Neutrophil (primary cell): ENCODE results near the gene LRRC8E.

Source experiments
- H3K27ac ChIP-seq: fragments of 200-600 bp; sonication (generic); 2 replicates; pipeline ENCODE4 v1.5.1; 2016; ENCODE audit warnings: mild to moderate bottlenecking, moderate library complexity
- H3K27me3 ChIP-seq: fragments of 200-600 bp; sonication (generic); 2 replicates; pipeline ENCODE4 v1.6.0; 2016; ENCODE audit warnings: mild to moderate bottlenecking
- H3K36me3 ChIP-seq: fragments of 200-600 bp; sonication (generic); 2 replicates; pipeline ENCODE4 v1.5.1; 2017
- H3K4me1 ChIP-seq, 2 experiments: fragments of 200-600 bp in 1 of 2; sonication (generic) in 1 of 2; 1 replicate in 1 of 2; 2 replicates in 1 of 2; pipeline versions ENCODE4 v1.5.1 to v1.6.1; 2013 to 2016; ENCODE audit warnings: low read depth in 1 of 2, low read length in 1 of 2, mild to moderate bottlenecking in 1 of 2, moderate library complexity in 1 of 2; ENCODE audit not compliant: control insufficient read depth in 1 of 2, insufficient read depth in 1 of 2
- H3K4me3 ChIP-seq, 2 experiments: fragments of 200-600 bp in 1 of 2; sonication (generic) in 1 of 2; 1 replicate in 1 of 2; 2 replicates in 1 of 2; pipeline ENCODE4 v1.5.1; 2013 to 2016; ENCODE audit warnings: low read depth in 1 of 2, low read length in 1 of 2, mild to moderate bottlenecking in 1 of 2, moderate library complexity in 1 of 2
- H3K9me3 ChIP-seq: fragments of 200-600 bp; sonication (generic); 2 replicates; pipeline ENCODE4 v1.5.1; 2016
- TF ChIP-seq, protein P1 (sequence below): fragments of 200-600 bp; sonication (generic); IDR thresholded peaks from 2 replicates; pipeline ENCODE4 v1.5.1; 2016; ENCODE audit warnings: antibody characterized with exemption

LRRC8E gene

DNA sequence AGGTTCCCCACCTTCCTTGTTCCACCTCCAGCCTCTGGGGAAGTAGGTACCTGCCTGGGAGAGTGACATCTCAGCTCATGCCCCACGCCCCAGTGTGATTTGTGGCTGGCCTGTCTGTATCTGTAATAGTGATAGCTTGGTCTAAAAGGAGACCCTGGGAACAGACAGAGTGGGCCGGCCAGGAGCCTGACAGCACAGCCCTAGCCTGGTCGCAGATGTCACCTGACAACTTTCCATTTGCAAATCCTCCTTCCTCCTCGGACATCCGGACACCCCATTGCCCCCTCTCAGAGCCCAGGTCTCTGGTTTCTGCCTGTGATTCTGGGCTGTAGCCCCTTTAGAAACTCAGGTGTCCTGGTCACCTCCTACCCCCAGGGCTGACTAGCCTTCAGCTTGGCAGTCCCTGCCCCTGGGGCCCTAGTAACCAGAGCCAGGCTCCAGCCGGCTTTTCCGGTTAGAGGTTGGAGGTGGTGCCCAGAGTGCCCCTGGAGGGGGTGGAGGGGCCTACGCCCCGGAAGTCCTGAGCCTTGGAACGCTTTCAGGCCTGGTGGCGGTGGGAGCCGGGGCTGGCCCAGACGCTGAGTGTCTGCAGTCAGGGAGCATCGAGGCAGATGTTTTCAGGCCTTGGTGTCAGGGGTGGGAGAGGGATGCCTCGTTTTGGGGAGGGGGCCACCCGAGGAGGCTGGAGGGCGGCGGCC, 6.5 kb downstream of the LRRC8E start:
- Histone ChIP-seq H3K4me3 (no peak overlapping the region), H3K9me3 (no peaks in the 10 kb centered on the region), H3K36me3 (no peaks in the 10 kb centered on the region), H3K27me3 (peaks cover 60% of the 10 kb centered on the region), H3K27ac (no peak overlapping the region), H3K4me1 (peaks cover 3 to 11% of the 10 kb centered on the region in 2 experiments)
- TF ChIP-seq, protein P1, sequence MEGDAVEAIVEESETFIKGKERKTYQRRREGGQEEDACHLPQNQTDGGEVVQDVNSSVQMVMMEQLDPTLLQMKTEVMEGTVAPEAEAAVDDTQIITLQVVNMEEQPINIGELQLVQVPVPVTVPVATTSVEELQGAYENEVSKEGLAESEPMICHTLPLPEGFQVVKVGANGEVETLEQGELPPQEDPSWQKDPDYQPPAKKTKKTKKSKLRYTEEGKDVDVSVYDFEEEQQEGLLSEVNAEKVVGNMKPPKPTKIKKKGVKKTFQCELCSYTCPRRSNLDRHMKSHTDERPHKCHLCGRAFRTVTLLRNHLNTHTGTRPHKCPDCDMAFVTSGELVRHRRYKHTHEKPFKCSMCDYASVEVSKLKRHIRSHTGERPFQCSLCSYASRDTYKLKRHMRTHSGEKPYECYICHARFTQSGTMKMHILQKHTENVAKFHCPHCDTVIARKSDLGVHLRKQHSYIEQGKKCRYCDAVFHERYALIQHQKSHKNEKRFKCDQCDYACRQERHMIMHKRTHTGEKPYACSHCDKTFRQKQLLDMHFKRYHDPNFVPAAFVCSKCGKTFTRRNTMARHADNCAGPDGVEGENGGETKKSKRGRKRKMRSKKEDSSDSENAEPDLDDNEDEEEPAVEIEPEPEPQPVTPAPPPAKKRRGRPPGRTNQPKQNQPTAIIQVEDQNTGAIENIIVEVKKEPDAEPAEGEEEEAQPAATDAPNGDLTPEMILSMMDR, result no peak

DNA sequence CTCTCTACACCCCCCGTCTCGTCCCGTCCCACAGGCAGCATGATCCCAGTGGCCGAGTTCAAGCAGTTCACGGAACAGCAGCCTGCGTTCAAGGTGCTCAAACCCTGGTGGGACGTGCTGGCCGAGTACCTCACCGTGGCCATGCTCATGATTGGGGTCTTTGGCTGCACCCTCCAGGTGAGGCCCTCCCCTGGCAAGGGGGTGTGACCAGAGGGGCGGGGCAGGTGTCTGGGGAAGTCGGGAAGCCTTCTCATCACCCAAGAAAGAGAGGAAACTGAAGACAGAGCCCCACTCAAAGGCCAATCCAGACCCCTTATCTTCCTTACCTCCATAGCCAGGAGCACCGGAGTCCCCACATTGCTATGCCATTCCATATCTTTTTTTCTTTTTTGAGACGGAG, 7.3 kb downstream of the LRRC8E start:
- TF ChIP-seq, protein P1, result no peak
- H3K9me3 ChIP-seq, result no peaks in the 10 kb centered on the region

DNA sequence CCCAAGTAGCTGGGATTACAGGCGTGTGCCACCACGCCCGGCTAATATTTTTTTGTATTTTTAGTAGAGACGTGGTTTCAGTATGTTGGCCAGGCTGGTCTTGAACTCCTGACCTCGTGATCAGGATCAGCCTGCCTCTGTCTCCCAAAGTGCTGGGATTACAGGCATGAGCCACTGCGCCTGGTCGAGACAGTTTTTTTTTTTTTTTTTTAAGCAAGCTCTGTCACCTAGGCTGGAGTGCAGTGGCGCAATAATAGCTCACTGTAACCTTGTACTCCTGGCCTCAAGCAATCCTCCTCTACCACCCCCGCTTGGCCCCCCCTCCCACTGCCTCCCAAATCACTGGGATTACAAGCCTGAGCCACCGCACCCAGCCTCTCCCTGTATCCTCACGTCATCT, 9.0 kb downstream of the LRRC8E start:
- Histone ChIP-seq H3K9me3 (no peaks in the 10 kb centered on the region), H3K4me1 (peaks cover 3 to 11% of the 10 kb centered on the region in 2 experiments), H3K36me3 (no peaks in the 10 kb centered on the region), H3K27ac (no peak overlapping the region), H3K4me3 (no peak overlapping the region), H3K27me3 (peaks cover 59% of the 10 kb centered on the region)
- TF ChIP-seq, protein P1, result no peak

More for the DNA sequence above, 7.3 kb downstream of the LRRC8E start:
- Histone ChIP-seq H3K36me3 (no peaks in the 10 kb centered on the region), H3K27ac (no peak overlapping the region), H3K4me3 (no peak overlapping the region), H3K27me3 (peaks cover 59% of the 10 kb centered on the region), H3K4me1 (peaks cover 3 to 11% of the 10 kb centered on the region in 2 experiments)

DNA sequence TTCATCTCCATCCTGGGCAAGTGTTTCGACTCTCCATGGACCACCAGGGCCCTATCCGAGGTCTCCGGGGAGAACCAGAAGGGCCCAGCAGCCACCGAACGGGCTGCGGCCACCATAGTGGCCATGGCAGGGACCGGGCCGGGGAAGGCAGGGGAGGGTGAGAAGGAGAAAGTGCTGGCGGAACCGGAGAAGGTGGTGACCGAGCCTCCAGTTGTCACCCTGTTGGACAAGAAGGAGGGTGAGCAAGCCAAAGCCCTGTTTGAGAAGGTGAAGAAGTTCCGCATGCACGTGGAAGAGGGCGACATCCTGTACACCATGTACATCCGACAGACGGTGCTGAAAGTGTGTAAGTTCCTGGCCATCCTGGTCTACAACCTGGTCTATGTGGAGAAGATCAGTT, 10.7 kb downstream of the LRRC8E start:
- H3K27me3 ChIP-seq, result peaks cover 50% of the 10 kb centered on the region
- no peaks in the 10 kb centered on the region for H3K9me3 ChIP-seq

DNA sequence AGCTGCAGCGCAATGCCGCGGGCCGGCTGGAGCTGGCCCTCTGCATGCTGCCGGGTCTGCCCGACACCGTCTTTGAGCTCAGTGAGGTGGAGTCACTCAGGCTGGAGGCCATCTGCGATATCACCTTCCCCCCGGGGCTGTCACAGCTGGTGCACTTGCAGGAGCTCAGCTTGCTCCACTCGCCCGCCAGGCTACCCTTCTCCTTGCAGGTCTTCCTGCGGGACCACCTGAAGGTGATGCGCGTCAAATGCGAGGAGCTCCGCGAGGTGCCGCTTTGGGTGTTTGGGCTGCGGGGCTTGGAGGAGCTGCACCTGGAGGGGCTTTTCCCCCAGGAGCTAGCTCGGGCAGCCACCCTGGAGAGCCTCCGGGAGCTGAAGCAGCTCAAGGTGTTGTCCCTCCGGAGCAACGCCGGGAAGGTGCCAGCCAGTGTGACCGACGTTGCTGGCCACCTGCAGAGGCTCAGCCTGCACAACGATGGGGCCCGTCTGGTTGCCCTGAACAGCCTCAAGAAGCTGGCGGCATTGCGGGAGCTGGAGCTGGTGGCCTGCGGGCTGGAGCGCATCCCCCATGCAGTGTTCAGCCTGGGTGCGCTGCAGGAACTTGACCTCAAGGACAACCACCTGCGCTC, 11.6 kb downstream of the LRRC8E start:
- Histone ChIP-seq H3K27me3 (peaks cover 41% of the 10 kb centered on the region), H3K4me3 (no peak overlapping the region), H3K4me1 (peaks cover 21 to 28% of the 10 kb centered on the region in 2 experiments), H3K9me3 (no peaks in the 10 kb centered on the region), H3K36me3 (no peaks in the 10 kb centered on the region), H3K27ac (no peak overlapping the region)
- TF ChIP-seq, protein P1, result no peak

More for the DNA sequence above, 10.7 kb downstream of the LRRC8E start:
- H3K27ac ChIP-seq, result no peak overlapping the region
- H3K36me3 ChIP-seq, result no peaks in the 10 kb centered on the region
- H3K4me1 ChIP-seq, result peaks cover 12 to 20% of the 10 kb centered on the region in 2 experiments
- no peak overlapping the region for H3K4me3 ChIP-seq
- TF ChIP-seq, protein P1, result no peak
